SK-N-SH (cell line): ENCODE data around the gene FCHSD2. TPM values are rescaled to one million over a fixed set of nuclear protein-coding genes. Genes with fewer than 3 reads are reported as not detected.

Experiments used
- CTCF ChIA-PET: fragments of 300-600, 350-600 bp; formaldehyde crosslinking; extraction: SDS; loops from one replicate; lab custom pipeline; 2021; lab: Yijun Ruan, JAX
- POLR2A ChIA-PET: fragments of 350-600 bp; sonication (Branson Sonifier 250); formaldehyde crosslinking; extraction: SDS; loops from one replicate; lab custom pipeline; 2020; ENCODE audit warnings: antibody characterized with exemption, inconsistent platforms; lab: Yijun Ruan, JAX
- DNase-seq: peaks from one replicate; pipeline ENCODE4 v3.0.0; 2012
- H2AFZ ChIP-seq: fragments of 200-600 bp; sonication (generic); 2 replicates; pipeline ENCODE4 v1.8.1; 2016; ENCODE audit warnings: antibody characterized with exemption, mild to moderate bottlenecking, low read depth
- H3F3A ChIP-seq: fragments of 200-600 bp; sonication (generic); replicated peaks from 2 replicates; pipeline ENCODE3; 2016; ENCODE audit warnings: antibody characterized with exemption, mild to moderate bottlenecking; ENCODE audit not compliant: insufficient read depth
- H3K27ac ChIP-seq, 2 experiments: fragments of 200-500 bp in 1 of 2; fragments of 200-600 bp in 1 of 2; sonication (Bioruptor generic) in 1 of 2; sonication (generic), shearing (Covaris generic) in 1 of 2; 2 replicates each; pipeline versions ENCODE4 v1.5.1 to v1.6.1; 2014 to 2016; ENCODE audit warnings: low read depth in 2 of 2, inconsistent platforms in 1 of 2, low read length in 1 of 2, mild to moderate bottlenecking in 1 of 2, mixed read lengths in 1 of 2
- H3K27me3 ChIP-seq: fragments of 200-600 bp; sonication (generic), shearing (Covaris generic); 2 replicates; pipeline ENCODE4 v1.6.1; 2016; ENCODE audit warnings: mixed run types; ENCODE audit not compliant: insufficient read depth
- H3K36me3 ChIP-seq, 2 experiments: fragments of 200-500 bp in 1 of 2; fragments of 200-600 bp in 1 of 2; sonication (Bioruptor generic) in 1 of 2; sonication (generic) in 1 of 2; replicated peaks in 1 of 2; 2 replicates each; pipeline versions ENCODE3 to v1.5.1; 2014 to 2016; ENCODE audit warnings: low read length in 1 of 2, mild to moderate bottlenecking in 1 of 2; ENCODE audit not compliant: insufficient read depth in 2 of 2, control insufficient read depth in 1 of 2
- H3K4me1 ChIP-seq, 2 experiments: fragments of 200-500 bp in 1 of 2; fragments of 200-600 bp in 1 of 2; sonication (Bioruptor generic) in 1 of 2; sonication (generic), shearing (Covaris generic) in 1 of 2; 2 replicates each; pipeline versions ENCODE4 v1.5.1 to v1.6.1; 2014 to 2016; ENCODE audit warnings: low read depth in 1 of 2, low read length in 1 of 2, mixed run types in 1 of 2; ENCODE audit not compliant: insufficient read depth in 2 of 2, control insufficient read depth in 1 of 2
- H3K4me2 ChIP-seq: fragments of 200-600 bp; sonication (generic), shearing (Covaris generic); 2 replicates; pipeline ENCODE4 v1.6.1; 2017; ENCODE audit warnings: mixed run types
- H3K4me3 ChIP-seq, 2 experiments: fragments of 200-500 bp in 1 of 2; fragments of 200-600 bp in 1 of 2; sonication (Bioruptor generic) in 1 of 2; sonication (generic), shearing (Covaris generic) in 1 of 2; 2 replicates each; pipeline versions ENCODE4 v1.5.1 to v1.8.1; 2014 to 2016; ENCODE audit warnings: low read depth in 2 of 2, inconsistent platforms in 1 of 2, low read length in 1 of 2, mild to moderate bottlenecking in 1 of 2, mixed read lengths in 1 of 2, moderate library complexity in 1 of 2
- H3K79me2 ChIP-seq: fragments of 200-600 bp; sonication (generic); 2 replicates; pipeline ENCODE4 v1.8.1; 2017; ENCODE audit warnings: mild to moderate bottlenecking; ENCODE audit not compliant: insufficient read depth
- H3K9ac ChIP-seq: fragments of 200-600 bp; sonication (generic); 2 replicates; pipeline ENCODE4 v1.6.1; 2017; ENCODE audit warnings: mixed run types
- H3K9me2 ChIP-seq: fragments of 200-600 bp; sonication (generic); 2 replicates; pipeline ENCODE4 v1.6.1; 2017; ENCODE audit warnings: mixed run types
- H3K9me3 ChIP-seq: fragments of 200-600 bp; sonication (generic); 2 replicates; pipeline ENCODE4 v1.6.1; 2017; ENCODE audit warnings: mixed run types, mild to moderate bottlenecking, moderate library complexity
- H4K20me1 ChIP-seq: fragments of 200-600 bp; sonication (generic); 2 replicates; pipeline ENCODE4 v1.6.1; 2017; ENCODE audit warnings: mild to moderate bottlenecking, mixed run types; ENCODE audit not compliant: insufficient read depth
- CTCF ChIP-seq: fragments of 200-600 bp; sonication (generic); IDR thresholded peaks from 2 replicates; pipeline ENCODE4 v1.6.1; 2017; ENCODE audit warnings: antibody characterized with exemption, mild to moderate bottlenecking, moderate library complexity
- ELF1 ChIP-seq: IDR thresholded peaks from 2 replicates; pipeline ENCODE4 v1.4.0; 2012
- EZH2phosphoT487 ChIP-seq: fragments of 200-600 bp; sonication (generic); IDR thresholded peaks from 2 replicates; pipeline ENCODE4 v1.6.1; 2017; ENCODE audit warnings: low read depth, mixed run types, mild to moderate bottlenecking, antibody characterized with exemption, moderate library complexity, borderline replicate concordance
- FOXJ3 ChIP-seq: sonication (generic); formaldehyde crosslinking; IDR thresholded peaks from 2 replicates; pipeline ENCODE4 v1.5.1; 2020; ENCODE audit warnings: mild to moderate bottlenecking, missing genetic modification reagents
- FOXM1 ChIP-seq: IDR thresholded peaks from 2 replicates; pipeline ENCODE4 v1.4.0; 2012; ENCODE audit warnings: low read depth, mild to moderate bottlenecking
- GABPA ChIP-seq: IDR thresholded peaks from 2 replicates; pipeline ENCODE4 v1.4.0; 2012; ENCODE audit warnings: low read depth, mild to moderate bottlenecking
- GATA2 ChIP-seq: sonication (generic); formaldehyde crosslinking; IDR thresholded peaks from 2 replicates; pipeline ENCODE4 v1.5.0; 2020; ENCODE audit warnings: mild to moderate bottlenecking, missing genetic modification reagents
- IRF3 ChIP-seq: fragments of 150-350 bp; IDR thresholded peaks from 2 replicates; pipeline ENCODE4 v1.6.1; 2016; ENCODE audit warnings: mild to moderate bottlenecking, low read depth, low read length
- MAX ChIP-seq: IDR thresholded peaks from 2 replicates; pipeline ENCODE4 v1.4.0; 2012; ENCODE audit warnings: low read depth
- MEF2A ChIP-seq: IDR thresholded peaks from 2 replicates; pipeline ENCODE4 v1.4.0; 2012; ENCODE audit warnings: low read depth, borderline replicate concordance
- MXI1 ChIP-seq: IDR thresholded peaks from 2 replicates; pipeline ENCODE4 v1.6.1; 2012; ENCODE audit warnings: mild to moderate bottlenecking, low read depth, low read length, improper control_type of control experiment
- NFIC ChIP-seq: IDR thresholded peaks from 2 replicates; pipeline ENCODE4 v1.4.0; 2012; ENCODE audit warnings: borderline replicate concordance
- NRF1 ChIP-seq: IDR thresholded peaks from 2 replicates; pipeline ENCODE4 v1.6.1; 2012; ENCODE audit warnings: low read depth, mild to moderate bottlenecking, low read length
- POLR2AphosphoS5 ChIP-seq: IDR thresholded peaks from 2 replicates; pipeline ENCODE4 v1.6.1; 2012; ENCODE audit warnings: low read depth, low read length
- RAD21 ChIP-seq: IDR thresholded peaks from 2 replicates; pipeline ENCODE4 v1.6.1; 2012; ENCODE audit warnings: mild to moderate bottlenecking, low read length
- RCOR1 ChIP-seq: fragments of 150-350 bp; IDR thresholded peaks from 2 replicates; pipeline ENCODE4 v1.6.1; 2017; ENCODE audit warnings: antibody characterized with exemption, low read length
- RFX5 ChIP-seq: IDR thresholded peaks from 2 replicates; pipeline ENCODE4 v1.6.1; 2012; ENCODE audit warnings: mild to moderate bottlenecking, improper control_type of control experiment, low read length
- TCF12 ChIP-seq: IDR thresholded peaks from 2 replicates; pipeline ENCODE4 v1.4.0; 2012
- USF2 ChIP-seq: fragments of 150-350 bp; IDR thresholded peaks from 2 replicates; pipeline ENCODE4 v1.6.1; 2017; ENCODE audit warnings: antibody characterized with exemption, low read length, low read depth, borderline replicate concordance
- YY1 ChIP-seq: IDR thresholded peaks from 2 replicates; pipeline ENCODE4 v1.4.0; 2012; ENCODE audit warnings: low read depth, mild to moderate bottlenecking
- WGBS: methylation state at CpG from one replicate; pipeline ENCODE4 v1.1.6; 2017; ENCODE audit warnings: low lambda C conversion rate; 5-methylcytosine and 5-hydroxymethylcytosine counted together
- polyA plus RNA-seq, 3 experiments: library from polyadenylated mRNA; depleted of rRNA; stranded (reverse); fragments of >200 nt; gene quantifications; 2 replicates each; pipeline ENCODE4 v1.2.3, GENCODE V29; 2012

FCHSD2 gene
- polyA plus RNA-seq, 1 of the 3 experiments (the other 2 are of a cell fraction): 10.4 TPM

GRCh38 chr11:72863091-72863490 lies 279.0 kb downstream of the FCHSD2 start:
- no peak overlapping the region for H3K9ac ChIP-seq
- H3K4me2 ChIP-seq: no peak overlapping the region
- peaks cover 22% of the 10 kb centered on the region for H4K20me1 ChIP-seq
- no peak for DNase-seq
- no peaks in the 10 kb centered on the region for H3K79me2 ChIP-seq
- TF ChIP-seq CTCF: no peak
- TF ChIP-seq MAX: no peak
- no peak for TF ChIP-seq FOXJ3 (CRISPR knock-in tag)
- TF ChIP-seq NFIC: no peak
- no peak for TF ChIP-seq ELF1
- no peak for TF ChIP-seq RCOR1
- no peak for TF ChIP-seq GATA2 (CRISPR knock-in tag)
- TF ChIP-seq MEF2A: no peak
- no peak for TF ChIP-seq RAD21
- no peak for TF ChIP-seq YY1
- TF ChIP-seq FOXM1: no peak
- TF ChIP-seq GABPA: no peak
- no peaks in the 10 kb centered on the region for H3K9me3 ChIP-seq
- 97% methylated on average over 1 of the region's 1 CpG for WGBS
- H2AFZ ChIP-seq: no peak overlapping the region
- H3F3A ChIP-seq: peaks cover 26% of the 10 kb centered on the region
- H3K4me1 ChIP-seq: peaks cover 12 to 14% of the 10 kb centered on the region in 2 experiments; a peak in 3 of 4 replicates
- H3K27ac ChIP-seq: peak overlapping the region in 1 of 2 experiments; percentile 89; a peak in 1 of 4 replicates
- ChIA-PET POLR2A (no interaction called here), CTCF (interaction anchor here (1.9 kb wide), 1 partner anchor 315 kb away, joined by 6 read pairs; no protein-coding TSS in a partner anchor)
- H3K9me2 ChIP-seq: no peaks in the 10 kb centered on the region
- H3K27me3 ChIP-seq: no peaks in the 10 kb centered on the region
- no peak overlapping the region for H3K4me3 ChIP-seq
- peaks cover 0 to 21% of the 10 kb centered on the region in 2 experiments for H3K36me3 ChIP-seq

- no peaks in the 10 kb centered on the region for H3K9me2 ChIP-seq
- no peaks in the 10 kb centered on the region for H3K27me3 ChIP-seq
- H3K9ac ChIP-seq: no peak overlapping the region
- peaks cover 0 to 14% of the 10 kb centered on the region in 2 experiments for H3K36me3 ChIP-seq
- H3K9me3 ChIP-seq: no peaks in the 10 kb centered on the region
- peaks cover 11 to 17% of the 10 kb centered on the region in 2 experiments; a peak in 3 of 4 replicates for H3K4me1 ChIP-seq
- no peak overlapping the region for H2AFZ ChIP-seq
- peaks cover 18% of the 10 kb centered on the region for H4K20me1 ChIP-seq
- H3K79me2 ChIP-seq: no peaks in the 10 kb centered on the region
- no peak overlapping the region for H3K4me2 ChIP-seq
- no peak overlapping the region for H3K4me3 ChIP-seq
- no peak overlapping the region for H3K27ac ChIP-seq
- 98% methylated on average over 4 of the region's 4 CpGs for WGBS
- CTCF ChIA-PET: interaction anchor here (0.7 to 1.5 kb wide), 5 partner anchors 11 to 318 kb away, joined by 3 to 4 read pairs (median 3); no protein-coding TSS in a partner anchor
- DNase-seq: no peak
- peaks cover 27% of the 10 kb centered on the region for H3F3A ChIP-seq
- POLR2A ChIA-PET: no interaction called here
- TF ChIP-seq IRF3: no peak
- TF ChIP-seq CTCF: no peak
- no peak for TF ChIP-seq RFX5
- no peak for TF ChIP-seq USF2
- no peak for TF ChIP-seq TCF12
- TF ChIP-seq NRF1: no peak
- no peak for TF ChIP-seq POLR2AphosphoS5
- TF ChIP-seq EZH2phosphoT487: no peak
- TF ChIP-seq MXI1: no peak
These were observed 281.5 kb downstream of the FCHSD2 start for GRCh38 chr11:72860592-72860991.
